ENCODE measurements around the gene TESK1. TPM values are rescaled to one million over a fixed set of nuclear protein-coding genes. Genes with fewer than 3 reads are reported as not detected.

The TESK1 gene
- total RNA-seq, 1 donor from 2014 or later = 25.4 TPM

DNA sequence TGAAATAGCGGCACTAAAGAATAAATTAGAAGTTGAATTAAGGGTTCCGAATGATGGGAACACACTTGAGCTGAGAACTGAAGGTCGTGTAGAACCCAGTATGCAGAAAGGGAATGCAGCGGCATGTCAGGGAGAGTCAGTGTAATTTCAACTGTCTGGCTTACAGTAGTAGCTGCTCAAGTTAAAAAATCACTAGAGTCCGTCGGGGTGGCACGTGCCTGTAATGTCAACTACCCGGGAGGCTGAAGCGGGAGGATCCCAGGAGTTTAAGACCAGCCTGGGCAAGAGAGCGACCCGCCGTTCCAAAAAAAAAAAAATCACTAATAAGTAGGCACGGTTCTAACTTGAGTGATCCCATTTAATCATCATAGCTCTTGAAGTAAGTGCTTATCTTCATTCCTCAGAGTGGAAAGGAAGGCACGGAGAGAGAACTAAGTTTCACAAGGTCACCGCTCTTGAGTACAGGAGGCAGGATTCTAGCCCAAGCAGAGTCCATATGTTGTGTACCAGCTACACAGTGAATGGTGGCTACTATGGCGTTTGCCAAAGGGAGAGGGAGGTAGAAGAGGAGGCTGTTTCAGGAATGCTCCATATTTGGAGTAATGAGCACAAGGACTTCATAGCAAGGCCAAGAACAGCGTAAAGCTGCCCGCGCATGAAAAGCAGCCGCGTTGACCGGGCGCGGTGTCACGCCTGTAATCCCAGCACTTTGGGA is 51.9 kb downstream of the TESK1 start:
- no peaks in the 10 kb centered on the region for H3K9me3 ChIP-seq (replicated peaks)

DNA sequence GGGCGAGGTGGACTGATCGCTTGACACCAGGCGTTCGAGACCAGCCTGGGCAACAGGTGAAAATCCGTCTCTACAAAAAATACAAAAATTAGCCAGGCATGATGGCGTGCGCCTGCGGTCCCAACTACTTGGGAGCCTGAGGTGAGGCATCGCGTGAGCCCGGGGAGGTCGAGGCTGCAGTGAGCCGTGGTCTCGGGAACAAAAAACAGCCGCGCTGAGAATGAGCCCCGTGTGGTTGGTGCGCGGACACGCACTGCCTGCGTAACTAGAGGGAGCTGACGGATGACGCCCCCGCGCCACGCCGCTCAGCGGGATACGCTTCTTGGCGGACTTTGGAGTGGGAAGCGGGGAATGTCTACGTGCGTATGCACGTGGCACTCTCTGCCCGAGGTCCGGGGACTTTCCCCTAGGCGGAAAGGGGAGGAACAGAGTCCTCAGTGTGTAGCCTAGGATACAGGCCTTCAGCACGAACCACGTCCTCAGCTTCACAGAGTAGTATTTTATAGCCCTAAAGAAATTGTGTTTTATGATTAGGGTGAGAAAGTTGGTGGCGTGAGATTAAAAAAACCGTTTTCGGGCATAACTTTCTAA is 52.6 kb downstream of the TESK1 start, which contains the start of gene RMRP:
Gene RMRP, minus strand, starts transcription at position 474 of the 591 bp plus-strand sequence.
- H3K27ac ChIP-seq (replicated peaks) = peak within 1 kb of the TSS; percentile 99
- H3K9me3 ChIP-seq (replicated peaks) = no peaks in the 10 kb centered on the region
- peaks cover 12% of the 10 kb centered on the region for H3K36me3 ChIP-seq
- H3K4me1 ChIP-seq = peaks cover 47% of the 10 kb centered on the region
- intact Hi-C loops (cut with micrococcal nuclease) = loop anchor here (5.0 kb wide), 1 partner anchor 35 kb away; no protein-coding TSS in a partner anchor
- TF ChIP-seq, protein P1, sequence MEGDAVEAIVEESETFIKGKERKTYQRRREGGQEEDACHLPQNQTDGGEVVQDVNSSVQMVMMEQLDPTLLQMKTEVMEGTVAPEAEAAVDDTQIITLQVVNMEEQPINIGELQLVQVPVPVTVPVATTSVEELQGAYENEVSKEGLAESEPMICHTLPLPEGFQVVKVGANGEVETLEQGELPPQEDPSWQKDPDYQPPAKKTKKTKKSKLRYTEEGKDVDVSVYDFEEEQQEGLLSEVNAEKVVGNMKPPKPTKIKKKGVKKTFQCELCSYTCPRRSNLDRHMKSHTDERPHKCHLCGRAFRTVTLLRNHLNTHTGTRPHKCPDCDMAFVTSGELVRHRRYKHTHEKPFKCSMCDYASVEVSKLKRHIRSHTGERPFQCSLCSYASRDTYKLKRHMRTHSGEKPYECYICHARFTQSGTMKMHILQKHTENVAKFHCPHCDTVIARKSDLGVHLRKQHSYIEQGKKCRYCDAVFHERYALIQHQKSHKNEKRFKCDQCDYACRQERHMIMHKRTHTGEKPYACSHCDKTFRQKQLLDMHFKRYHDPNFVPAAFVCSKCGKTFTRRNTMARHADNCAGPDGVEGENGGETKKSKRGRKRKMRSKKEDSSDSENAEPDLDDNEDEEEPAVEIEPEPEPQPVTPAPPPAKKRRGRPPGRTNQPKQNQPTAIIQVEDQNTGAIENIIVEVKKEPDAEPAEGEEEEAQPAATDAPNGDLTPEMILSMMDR (IDR thresholded peaks at IDR 0.05; ENCODE audit: borderline replicate concordance) = peak; percentile 62
- peak; percentile 97 for DNase-seq
- peak within 1 kb of the TSS; percentile 98 for H3K4me3 ChIP-seq
- H3K27me3 ChIP-seq (ENCODE audit: low read depth) = no peaks in the 10 kb centered on the region

More for the DNA sequence above, 51.9 kb downstream of the TESK1 start:
- H3K27ac ChIP-seq (replicated peaks) = peak overlapping the region; percentile 99
- H3K36me3 ChIP-seq = peaks cover 12% of the 10 kb centered on the region
- TF ChIP-seq, protein P1 (IDR thresholded peaks at IDR 0.05; ENCODE audit: borderline replicate concordance) = no peak
- DNase-seq = no peak
- H3K27me3 ChIP-seq (ENCODE audit: low read depth) = no peaks in the 10 kb centered on the region
- peak overlapping the region; percentile 98 for H3K4me3 ChIP-seq
- intact Hi-C loops (cut with micrococcal nuclease) = loop anchor here (5.0 kb wide), 1 partner anchor 35 kb away; no protein-coding TSS in a partner anchor
- H3K4me1 ChIP-seq = peaks cover 47% of the 10 kb centered on the region

DNA sequence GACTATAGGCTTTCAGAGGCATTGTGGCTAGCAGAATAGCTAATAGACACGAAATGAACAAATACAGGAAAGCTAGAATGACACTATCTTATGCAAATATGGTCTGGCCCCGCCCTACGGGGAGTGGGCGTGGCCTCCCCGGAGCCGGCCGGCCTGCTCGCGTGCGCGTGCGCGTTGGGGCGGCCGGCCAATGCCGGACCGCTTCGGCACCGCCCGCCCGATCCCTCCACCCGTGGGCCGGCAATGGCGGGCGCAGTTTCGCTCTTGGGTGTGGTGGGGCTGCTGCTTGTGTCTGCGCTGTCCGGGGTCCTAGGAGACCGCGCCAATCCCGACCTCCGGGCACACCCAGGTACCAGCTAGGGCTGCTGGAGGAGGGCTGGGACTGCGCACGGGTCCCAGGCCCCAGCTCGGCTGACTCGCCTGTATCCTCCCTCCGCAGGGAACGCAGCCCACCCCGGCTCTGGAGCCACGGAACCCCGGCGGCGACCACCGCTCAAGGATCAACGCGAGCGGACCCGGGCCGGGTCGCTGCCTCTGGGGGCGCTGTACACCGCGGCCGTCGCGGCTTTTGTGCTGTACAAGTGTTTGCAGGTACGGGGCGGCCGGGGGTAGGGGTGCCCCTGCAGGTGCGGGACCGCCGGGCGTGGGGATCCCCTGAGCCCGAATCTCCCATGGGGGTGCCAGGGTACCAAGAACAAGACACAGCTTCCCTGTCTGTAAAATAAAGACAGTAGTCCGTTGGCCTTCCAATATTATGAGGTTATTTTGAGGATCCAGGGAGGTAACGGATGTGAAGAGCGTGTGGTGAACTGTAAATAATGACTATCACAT is 53.3 kb downstream of the TESK1 start, which contains the start of gene CCDC107:
Gene CCDC107, plus strand, starts transcription at position 156 of the 831 bp plus-strand sequence. Its CDS starts 88 bp downstream, at position 244.
- intact Hi-C loops (cut with micrococcal nuclease) = loop anchor here (5.0 kb wide), 1 partner anchor 34 kb away; no protein-coding TSS in a partner anchor

DNA sequence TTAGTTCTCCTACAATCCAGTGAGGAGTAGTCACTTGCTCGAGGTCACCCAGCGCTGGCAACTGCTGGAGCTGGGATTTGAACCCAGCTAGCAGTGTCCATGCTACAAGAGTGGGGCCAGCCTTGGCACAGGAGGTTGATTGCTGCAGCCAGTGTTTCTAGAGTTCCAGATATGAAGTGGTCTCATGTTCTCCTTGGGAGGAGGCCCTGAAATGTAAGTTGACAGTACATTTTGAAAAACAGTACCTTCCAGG is 53.8 kb downstream of the TESK1 start:
- Histone ChIP-seq H3K4me3 (peak overlapping the region; percentile 98), H3K36me3 (peaks cover 12% of the 10 kb centered on the region), H3K4me1 (peaks cover 47% of the 10 kb centered on the region), H3K9me3 (replicated peaks) (no peaks in the 10 kb centered on the region), H3K27me3 (ENCODE audit: low read depth) (no peaks in the 10 kb centered on the region), H3K27ac (replicated peaks) (peak overlapping the region; percentile 99)
- TF ChIP-seq, protein P1 (IDR thresholded peaks at IDR 0.05; ENCODE audit: borderline replicate concordance) = no peak
- DNase-seq = peak; percentile 42
- intact Hi-C loops (cut with micrococcal nuclease) = loop anchor here (5.0 kb wide), 1 partner anchor 33 kb away; no protein-coding TSS in a partner anchor

More for the DNA sequence above, 53.3 kb downstream of the TESK1 start, which contains the start of gene CCDC107:
- peaks cover 47% of the 10 kb centered on the region for H3K4me1 ChIP-seq
- H3K36me3 ChIP-seq = peaks cover 12% of the 10 kb centered on the region
- H3K9me3 ChIP-seq (replicated peaks) = no peaks in the 10 kb centered on the region
- H3K4me3 ChIP-seq = peak within 1 kb of the TSS; percentile 98
- DNase-seq = peak; percentile 87
- TF ChIP-seq, protein P1 (IDR thresholded peaks at IDR 0.05; ENCODE audit: borderline replicate concordance) = peak; percentile 71
- H3K27me3 ChIP-seq (ENCODE audit: low read depth) = no peaks in the 10 kb centered on the region
- H3K27ac ChIP-seq (replicated peaks) = peak within 1 kb of the TSS; percentile 99

DNA sequence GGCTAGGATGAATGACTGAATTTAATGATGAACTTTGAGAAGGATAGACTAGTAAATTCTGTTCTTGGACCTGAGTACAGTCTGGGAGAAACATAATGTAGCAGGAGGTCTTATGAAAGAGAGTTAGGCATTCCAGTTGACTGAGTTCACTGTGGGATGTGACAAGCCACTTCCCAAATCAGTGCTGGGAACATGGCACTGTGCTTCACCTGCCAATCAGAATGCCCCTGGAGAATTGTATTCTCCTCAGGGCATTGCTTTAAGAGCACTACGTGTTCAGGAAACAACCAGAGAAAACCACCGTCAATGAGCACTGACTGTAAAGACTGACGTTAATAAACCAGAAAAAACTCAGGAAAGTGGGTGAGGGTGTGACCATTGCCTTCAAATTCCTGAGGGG is 54.3 kb downstream of the TESK1 start:
- DNase-seq = no peak
- Histone ChIP-seq H3K36me3 (peaks cover 12% of the 10 kb centered on the region), H3K27me3 (ENCODE audit: low read depth) (no peaks in the 10 kb centered on the region), H3K27ac (replicated peaks) (peak overlapping the region; percentile 99), H3K4me3 (peak overlapping the region; percentile 98), H3K9me3 (replicated peaks) (no peaks in the 10 kb centered on the region), H3K4me1 (peaks cover 47% of the 10 kb centered on the region)
- intact Hi-C loops (cut with micrococcal nuclease) = loop anchor here (5.0 kb wide), 1 partner anchor 33 kb away; no protein-coding TSS in a partner anchor
- TF ChIP-seq, protein P1 (IDR thresholded peaks at IDR 0.05; ENCODE audit: borderline replicate concordance) = no peak

All from left ventricle myocardium inferior (tissue), 1 donor.